ENCODE measurements around the gene OGFRL1.

GRCh38 chr6:71317441-71317840 lies 28.8 kb downstream of the OGFRL1 start:
- no peak for TF ChIP-seq CTCF (IDR thresholded peaks at IDR 0.05)
- no peak for TF ChIP-seq ZFX (IDR thresholded peaks at IDR 0.05; ENCODE audit: borderline replicate concordance)

Data from 22Rv1 (cell line).